NCI-H2196 (cell line): ENCODE measurements around the gene TCF15.
"Not testable (repeated sequence)": the region's sequence is repeated elsewhere in the genome, so short reads cannot be mapped to it uniquely, and the experiment has no call there.

ENCODE experiments used
- DNase-seq: peaks from one replicate; lab custom pipeline; 2025; ENCODE audit not compliant: unreplicated experiment; lab: John Stamatoyannopoulos, UW

Gene TCF15

DNA sequence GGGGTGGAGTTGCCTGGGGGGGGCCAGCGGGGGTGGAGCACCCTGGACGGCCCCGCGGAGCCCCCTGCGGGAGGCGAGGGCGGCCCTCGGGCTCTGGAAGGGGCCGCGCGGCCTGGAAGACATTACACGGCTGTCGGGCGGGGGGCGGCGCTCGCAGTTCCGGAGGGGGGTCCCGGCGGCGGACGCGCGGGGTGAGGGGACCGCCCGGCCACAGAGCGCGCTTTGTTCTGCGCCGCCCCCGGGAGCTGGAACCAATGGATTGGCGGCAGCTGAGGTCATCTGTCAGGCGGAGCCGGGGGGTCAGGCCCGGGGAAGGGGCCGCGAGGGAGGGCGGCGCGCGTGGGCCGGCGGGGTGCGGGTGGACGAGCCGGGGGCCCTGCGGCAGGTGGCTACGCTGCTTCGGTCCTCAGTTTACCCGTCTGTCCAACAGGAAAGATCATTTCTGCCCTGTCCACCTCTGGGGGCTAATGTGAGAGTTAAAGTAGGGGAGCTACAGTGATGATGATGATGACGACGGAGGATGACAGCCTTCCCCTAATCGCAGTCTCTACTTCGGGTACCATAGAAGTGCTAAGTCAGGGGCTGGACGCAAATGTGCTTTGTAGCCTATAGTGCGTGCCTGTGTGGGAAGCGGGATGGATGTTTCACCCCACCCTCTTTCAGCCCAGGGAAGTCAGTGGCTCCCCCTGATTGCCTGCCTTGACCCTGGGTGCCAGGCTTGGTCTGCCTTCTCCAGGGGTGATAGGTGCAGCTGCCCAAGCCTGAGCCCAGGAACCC, 32.5 kb upstream of the TCF15 start:
- no peak for DNase-seq

DNA sequence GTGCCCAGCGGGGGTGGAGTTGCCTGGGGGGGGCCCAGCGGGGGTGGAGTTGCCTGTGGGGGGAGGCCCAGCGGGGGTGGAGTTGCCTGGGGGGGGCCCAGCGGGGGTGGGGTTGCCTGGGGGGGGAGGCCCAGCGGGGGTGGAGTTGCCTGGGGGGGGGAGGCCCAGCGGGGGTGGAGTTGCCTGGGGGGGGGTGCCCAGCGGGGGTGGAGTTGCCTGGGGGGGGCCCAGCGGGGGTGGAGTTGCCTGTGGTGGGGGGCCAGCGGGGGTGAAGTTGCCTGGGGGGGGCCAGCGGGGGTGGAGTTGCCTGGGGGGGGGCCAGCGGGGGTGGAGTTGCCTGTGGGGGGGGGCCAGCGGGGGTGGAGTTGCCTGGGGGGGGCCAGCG, 31.9 kb upstream of the TCF15 start:
- DNase-seq = not testable (repeated sequence)

DNA sequence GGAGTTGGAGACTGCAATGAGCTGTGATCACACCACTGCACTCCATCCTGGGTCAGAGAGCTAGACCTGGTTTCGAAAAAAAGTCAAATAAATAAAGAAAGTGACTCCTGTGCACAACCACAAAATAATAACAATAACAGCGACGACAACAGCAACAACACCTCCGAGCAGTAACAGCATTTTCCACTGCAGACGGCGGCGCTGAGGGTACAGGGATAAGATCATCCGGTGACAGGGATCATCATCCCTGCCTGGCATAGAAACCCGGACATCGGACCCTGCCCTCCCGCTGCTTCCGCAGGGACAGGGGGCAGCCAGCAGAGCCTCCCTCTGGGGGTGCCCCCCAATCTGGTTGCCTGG, 31.4 kb upstream of the TCF15 start:
- no peak for DNase-seq

DNA sequence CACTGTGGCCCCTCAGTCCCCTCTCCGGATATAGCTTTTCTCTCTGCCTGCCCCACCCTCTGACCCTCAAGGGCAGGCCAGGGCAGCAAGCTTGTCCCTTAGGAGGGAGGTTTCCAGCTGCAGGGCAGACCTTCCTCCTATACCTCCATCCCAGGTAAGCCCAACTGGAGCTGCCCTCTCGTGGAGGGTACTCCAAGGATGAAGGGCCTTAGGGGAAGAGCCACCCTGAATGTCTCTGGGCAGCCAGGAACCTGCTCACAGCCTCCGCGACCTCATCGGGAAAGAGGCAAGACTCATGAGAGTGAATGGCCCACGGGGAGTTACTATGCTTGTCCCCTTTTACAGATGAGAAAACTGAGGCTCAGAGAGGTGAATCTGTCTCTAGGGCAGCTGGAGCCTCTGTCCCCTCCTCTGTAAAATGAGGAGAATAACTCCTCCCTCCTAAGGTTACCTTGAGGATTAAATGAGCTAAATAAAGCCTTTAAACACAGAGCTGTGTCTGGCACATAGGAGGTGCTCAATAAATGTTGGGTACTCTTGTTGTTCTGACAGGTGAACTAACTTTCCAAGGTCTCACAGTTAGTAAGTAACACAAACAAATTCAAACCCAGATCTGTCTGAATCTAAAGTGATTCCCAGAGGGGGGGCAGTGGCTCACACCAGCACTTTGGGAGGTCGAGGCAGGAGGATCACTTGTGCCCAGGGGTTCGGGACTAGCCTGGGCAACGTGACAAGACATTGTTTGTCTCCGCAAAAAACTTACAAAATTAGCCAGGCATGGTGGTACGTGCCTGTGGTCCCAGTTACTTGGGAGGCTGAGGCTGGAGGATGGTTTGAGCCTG, 30.8 kb upstream of the TCF15 start:
- DNase-seq = no peak

DNA sequence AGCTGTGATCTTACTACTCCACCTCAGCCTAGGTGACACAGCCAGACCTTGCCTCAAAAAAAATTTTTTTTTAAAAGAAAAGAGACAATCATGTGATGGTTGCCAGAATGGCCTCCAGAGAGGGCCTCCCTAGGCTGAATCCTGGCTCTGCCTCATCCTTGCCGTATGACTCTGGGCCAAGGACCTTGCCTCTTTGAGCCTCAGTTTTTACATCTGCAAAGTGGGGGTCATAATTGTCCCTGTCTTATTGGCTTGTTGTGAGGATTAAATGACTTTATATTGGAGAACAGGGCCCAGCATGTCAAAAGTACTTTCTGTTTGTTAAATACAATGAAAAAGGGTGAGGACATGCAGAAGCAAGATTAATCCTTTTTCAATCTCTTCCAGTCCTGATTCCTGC, 28.5 kb upstream of the TCF15 start:
- no peak for DNase-seq

DNA sequence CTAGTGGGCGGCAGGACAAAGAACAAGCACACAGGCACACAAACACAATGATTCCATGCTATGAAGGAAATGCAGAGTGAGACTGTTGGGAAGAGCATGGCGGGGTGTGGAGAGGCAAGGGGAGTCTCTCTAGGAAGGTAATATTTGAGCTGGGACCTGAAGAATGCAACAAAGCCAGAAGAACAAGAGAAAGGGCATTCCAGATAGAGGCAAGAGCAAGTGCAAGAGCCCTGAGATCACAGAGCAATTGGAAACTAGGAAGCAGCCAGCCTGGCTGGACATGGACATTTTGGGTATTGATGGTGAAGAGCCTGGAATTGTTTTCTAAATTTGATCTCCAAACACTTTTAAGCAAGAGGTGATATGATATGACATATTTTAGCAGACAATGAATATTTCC, 27.4 kb upstream of the TCF15 start:
- no peak for DNase-seq

DNA sequence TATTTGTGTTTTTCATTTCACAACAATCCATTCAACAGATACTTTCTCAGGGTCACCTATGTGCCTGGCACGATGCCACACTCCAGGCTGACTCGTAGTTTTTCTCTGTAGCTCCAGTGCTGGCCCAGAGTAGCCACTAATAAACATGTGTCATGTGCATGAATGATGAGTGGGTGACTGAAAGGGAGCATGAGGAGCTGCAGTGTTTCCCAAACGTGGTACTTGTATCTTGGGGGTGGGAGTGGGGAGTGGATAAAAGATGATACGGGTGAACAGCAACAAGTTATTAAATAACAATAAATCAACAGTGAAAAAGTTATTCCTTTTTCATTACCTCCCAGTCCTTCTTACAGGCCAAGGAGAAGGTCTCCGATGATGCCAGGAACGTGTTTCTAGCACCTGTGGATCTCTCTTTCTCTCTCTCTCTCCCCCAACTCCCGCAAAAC, 25.8 kb upstream of the TCF15 start:
- DNase-seq = no peak

DNA sequence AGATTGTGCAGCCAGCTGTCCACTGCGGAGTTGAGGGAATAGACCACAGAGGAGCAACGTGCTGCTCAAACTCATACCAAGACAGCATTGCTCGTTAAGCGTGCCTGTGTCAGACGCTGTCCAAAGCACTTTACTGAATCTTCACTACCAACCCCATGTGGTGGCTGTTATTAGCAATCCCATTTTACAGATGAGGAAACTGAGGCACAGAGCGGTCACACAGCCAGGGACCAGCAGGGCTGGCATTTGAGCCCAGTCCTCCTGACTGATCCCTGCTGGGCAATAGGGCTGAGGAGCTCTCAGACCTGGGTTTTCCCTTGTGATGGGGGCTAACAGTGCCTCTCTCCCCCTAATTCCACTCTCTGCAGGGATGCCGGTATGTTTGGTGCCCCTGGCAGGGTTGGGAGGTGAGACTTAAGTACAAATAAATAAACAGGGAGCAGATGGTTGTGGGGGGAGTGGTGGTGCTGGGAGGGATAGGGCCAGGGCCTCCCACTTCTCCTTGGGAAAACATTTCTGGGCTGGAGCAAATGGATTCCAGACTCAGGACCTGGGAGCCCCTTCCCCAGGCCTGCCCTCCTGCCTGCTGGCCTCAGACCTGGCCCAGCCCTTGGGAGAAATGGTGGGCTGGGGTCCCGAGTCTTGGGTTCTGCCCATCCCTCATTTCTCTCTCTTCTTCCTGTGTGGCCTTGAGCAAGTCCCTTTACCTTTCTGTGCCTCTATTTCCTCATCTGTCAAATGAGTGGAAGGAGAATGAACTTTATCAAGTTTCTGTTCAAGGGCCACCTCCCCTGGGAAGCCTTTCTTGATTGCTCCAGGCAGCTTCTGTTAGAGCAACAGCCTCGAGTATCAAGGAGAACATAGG, 25.2 kb upstream of the TCF15 start:
- DNase-seq = no peak

DNA sequence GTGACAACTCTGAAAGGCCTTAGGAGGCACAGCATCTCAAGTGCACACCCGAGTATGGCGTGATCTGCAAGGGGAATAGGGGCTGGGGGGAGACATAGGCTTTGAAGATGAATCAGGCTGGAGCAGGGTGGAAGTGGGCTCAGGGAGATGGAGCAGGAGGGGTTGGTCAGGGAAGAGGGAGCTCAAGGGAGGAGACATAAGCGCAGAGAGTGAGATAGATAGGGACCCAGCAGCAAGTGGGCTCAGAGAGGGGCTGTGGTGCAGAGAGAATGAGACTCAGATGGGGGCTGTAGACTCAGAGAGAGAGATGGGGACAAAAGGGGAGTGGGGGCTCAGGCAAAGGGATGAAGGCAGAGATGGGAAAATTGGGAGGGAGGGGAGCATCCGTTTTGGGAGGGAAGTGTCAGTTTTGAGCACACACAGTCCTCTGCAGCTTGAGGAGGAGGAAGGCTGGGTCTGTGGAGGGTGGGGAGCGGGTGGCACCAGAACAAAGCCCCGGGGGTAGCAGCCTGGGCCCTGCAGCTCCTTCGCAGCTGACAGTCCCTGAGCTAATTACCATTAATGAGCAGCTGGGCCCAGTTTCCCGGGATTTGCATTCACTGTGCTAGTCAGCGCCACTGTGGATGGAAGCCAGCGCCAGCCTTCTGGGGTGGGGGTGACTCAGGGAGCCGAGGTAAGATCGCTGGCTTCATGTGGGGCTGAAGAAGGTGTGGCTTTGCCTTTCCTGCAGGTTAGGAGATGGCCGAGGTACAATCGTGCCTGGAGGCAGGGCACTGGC, 24.2 kb upstream of the TCF15 start:
- DNase-seq = no peak

DNA sequence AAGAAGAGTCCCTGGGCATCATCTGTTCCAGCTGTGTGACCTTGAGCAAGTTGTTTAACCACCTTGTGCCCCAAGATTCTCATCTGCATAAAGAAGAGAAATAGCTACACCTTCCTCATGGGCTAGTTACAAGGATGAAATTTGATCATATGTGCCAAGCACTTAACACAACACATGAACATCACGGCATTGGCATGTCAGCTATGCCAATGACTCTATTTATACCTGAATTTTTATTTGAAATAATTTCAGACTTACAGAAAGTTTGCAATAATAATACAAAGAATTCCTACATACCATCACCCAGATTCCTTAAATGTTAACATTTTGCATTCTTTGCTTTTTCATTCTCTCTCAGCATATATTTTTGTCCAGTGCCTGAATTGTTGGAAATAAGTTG, 21.0 kb upstream of the TCF15 start:
- DNase-seq = no peak

DNA sequence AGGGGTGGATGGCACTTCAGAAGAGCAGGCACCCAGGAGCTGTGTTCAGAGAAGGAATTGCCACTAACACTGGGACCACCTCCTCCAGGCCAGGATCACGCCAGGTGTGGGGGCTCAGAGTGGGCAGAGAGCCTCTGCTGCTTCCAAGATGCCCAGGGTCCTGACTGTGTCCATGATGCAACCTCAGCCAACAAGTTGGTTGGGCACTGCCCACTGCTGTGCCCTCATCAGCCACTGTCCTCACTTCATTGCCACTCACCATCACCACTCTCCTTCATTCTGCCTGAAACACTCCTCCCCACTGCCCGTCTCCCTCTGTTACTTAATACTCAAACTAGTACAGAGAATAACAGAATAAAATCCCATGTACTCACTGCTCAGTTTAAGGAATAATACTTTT, 16.5 kb upstream of the TCF15 start:
- no peak for DNase-seq

DNA sequence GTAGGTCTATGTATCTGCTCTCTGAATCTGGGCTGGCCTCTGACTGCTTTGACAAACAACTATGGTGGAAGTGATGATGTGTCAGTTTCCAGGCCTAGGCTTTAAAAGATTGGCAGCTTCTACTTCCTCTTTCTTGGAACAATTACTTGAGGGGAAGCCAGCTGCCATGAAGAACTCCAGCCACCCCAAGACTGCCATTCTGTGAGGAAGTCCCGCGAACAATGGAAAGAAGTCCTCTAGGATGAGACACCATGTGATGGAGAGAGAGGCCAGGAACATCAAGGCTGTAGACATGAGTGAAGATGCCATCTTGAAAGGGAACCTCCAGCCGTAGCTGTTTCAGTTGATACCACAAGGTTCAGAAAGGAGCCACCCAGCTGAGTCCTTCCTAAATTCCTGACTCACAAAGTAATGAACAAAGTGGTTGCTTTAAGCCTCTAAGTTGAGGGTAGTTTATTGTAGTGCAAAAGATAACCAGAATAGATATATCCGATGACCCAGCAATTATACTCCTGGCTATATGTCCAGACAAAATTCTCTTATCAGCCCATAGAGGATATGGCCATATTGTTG, 15.3 kb upstream of the TCF15 start:
- DNase-seq = no peak

DNA sequence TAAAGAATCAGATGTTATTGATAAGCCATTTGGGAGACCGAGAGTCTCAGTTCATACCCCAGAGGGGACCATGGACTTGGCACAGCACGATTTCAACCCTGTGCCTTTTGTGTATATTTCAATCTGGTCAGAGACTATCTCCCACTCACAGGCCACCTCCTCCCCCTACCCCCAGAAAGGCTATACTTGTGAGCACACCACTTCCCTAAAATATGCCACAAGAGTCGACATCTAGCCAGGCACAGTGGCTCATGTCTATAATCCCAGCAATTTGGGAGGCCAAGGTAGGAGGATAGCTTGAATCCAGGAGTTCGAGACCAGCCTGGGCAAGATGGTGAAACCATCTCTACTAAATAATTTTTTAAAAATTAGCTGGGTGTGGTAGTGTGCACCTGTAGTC, 13.6 kb upstream of the TCF15 start:
- DNase-seq = no peak

DNA sequence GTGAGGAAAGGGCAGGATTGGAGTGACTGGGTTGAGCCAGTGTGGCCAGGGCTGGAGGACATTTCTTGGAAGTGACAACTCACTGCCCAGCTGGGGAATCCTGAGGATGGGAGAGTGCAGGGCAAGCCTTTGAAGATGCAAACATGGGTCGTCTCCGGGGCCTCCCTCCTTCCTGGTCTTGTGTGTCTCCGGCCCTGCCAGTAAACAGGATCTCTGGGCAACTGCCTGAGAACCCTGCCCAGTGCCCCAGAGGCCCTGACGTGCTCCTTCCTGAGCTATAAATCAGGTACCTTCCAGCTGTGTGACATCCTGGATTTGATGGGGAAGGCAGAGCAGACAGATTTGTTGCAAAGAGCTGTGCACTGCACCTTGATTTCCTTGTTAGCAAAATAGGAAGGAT, 12.9 kb upstream of the TCF15 start:
- DNase-seq = no peak

DNA sequence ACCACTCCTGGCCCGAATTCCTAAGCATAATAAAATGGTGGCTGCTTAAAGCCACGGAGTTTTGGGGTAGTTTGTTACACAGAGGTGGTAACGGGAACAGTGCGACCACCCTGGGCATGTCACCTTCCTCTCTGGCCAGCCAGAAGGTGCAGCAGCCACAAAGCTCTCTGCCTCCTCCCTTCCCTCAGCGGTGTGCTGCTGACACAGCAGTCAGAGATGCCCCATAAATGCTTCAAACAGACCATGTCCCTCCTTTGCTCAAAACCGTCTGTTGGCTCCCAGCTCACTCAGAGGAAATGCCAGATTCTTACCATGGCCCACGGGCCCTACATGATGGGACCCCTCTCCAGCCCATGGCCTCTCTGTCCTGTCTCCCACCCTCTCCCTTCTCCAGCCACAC, 12.1 kb upstream of the TCF15 start:
- no peak for DNase-seq

DNA sequence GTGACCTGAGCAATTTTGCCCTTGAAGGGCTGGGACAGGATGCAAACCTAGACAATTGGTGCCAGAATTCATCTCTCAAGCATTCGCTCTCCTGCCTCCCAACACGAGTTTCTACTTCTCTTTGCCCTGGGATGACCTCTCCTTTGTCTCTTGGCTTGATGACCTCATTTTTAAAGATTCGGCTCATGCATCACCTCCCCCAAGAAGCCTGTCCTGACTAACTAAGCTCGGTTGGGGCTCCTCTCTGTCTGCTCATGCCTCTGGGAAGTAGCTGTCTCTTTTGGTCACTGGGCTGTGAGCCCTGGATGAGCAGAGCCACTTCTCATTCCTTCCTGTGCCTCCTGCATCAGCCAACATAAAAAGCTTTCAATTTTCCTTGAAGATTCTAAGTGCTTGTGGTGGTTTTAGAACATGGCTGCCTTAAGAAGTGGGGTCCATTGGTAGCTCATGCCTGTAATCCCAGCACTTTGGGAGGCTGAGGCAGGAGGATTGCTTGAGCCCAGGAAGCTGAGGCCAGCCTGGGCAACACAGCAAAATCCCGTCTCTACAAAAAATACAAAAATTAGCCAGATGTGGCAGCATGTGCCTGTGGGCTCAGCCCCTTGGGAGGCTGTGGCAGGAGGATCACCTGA, 11.1 kb upstream of the TCF15 start:
- no peak for DNase-seq

DNA sequence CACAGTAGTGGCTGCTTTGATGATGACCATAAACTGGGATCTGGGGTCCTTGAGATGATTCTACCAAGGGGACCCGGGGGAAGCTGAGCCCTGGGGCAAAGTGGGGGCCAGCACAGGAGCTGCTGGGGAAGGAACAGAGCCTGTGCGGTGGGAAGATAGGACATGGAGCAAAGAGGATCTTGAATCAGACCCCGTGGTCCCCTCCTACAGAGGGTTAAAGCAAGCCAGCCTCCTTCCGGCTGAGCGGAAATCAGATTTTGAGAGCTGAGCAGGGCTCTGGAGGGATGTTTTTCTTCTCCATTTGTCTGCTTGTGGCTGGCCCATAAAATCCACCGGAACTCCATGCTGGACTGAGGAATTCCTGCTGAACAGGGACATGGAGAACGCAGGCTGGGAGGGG, 10.1 kb upstream of the TCF15 start:
- DNase-seq = no peak

DNA sequence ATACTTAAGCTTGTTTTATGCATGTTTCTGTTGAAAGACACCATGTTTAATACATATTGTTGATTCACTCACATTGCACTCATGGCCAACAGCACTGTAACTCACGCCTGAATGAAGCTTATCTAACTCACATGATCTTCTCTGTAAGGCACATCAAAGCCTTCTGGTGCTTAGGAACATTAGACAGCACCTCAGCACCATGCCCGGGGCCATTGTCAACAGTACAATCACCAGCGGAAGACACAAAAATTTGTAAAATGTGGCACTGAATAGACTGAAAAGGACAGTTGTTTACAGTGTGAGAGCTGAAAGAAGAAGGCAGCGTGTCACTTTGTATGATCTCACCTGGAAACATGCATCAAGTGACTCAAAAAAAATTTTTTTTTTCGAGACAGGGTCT, 8.9 kb upstream of the TCF15 start:
- DNase-seq = no peak

DNA sequence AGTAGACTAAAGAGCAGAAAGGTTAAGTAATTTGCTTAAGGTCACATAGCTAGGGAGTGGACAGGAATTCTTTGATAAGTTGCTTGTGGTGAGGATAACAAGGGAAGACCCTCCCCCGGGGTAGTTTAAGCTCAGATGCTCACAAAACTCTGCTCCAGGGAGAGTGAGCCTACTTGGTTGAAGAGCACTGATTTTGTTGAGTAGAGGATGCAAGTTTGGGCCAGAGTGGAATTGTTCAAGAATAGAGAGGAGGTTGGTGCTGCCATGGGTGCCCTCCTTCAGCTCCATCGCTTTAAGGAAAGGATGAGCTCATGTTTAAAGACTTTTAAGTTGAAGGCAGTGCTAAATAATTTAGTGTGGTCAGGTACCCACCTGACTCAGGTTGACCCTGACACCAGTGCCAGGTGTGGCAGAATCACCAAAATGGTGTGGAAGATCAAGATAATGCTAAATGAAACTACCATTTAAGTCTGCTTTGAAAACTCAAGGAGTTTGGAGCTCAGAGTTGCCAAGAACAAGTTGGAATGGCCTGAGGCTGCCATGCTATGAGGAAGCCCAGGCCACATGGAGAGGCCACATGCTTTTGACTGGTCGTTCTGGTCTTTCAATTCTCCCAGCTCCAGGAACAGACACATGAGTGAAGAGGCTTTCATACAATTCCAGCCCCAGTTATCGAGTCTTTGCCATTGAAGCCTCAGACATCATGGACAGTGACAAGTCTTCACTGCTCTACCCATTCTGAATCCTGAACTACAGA, 8.0 kb upstream of the TCF15 start:
- no peak for DNase-seq
